Heart left ventricle (tissue), 13 donors: Measurements from ENCODE around the gene PTPN1.

Experiments used
- CTCF ChIP-seq, 12 donors: fragments of 200-600 bp; sonication (generic) in 4 of 12; IDR thresholded peaks; one replicate each; pipeline versions ENCODE4 v1.5.0 to v1.8.0; 2018 to 2022; ENCODE audit warnings: antibody characterized with exemption in 12 of 12, mild to moderate bottlenecking in 5 of 12
- POLR2A ChIP-seq, 2 donors: fragments of 450-650 bp; IDR thresholded peaks; one replicate each; pipeline ENCODE4 v1.6.1; 2017; ENCODE audit warnings: antibody characterized with exemption in 2 of 2, mild to moderate bottlenecking in 2 of 2, moderate library complexity in 2 of 2
- donor health status: ischemic (EF 13 %, LVEDD 7.1; RV severe dilation, severe dysfunction).
- donor health status: DM: no; HTN: yes; CAD: no.
- donor health status: DM: no; HTN: no; CAD: no.
- donor health status: ischemic (EF 25% LVEDD 6.9; RV normal size, moderate dysfunction).
- donor health status: ischemic (EF 25% LVEDD 5.7; RV mildly dilated, moderate dysfunction).
- donor health status: ischemic (EF 35%, LVEDD 5.7; RV mildly dilated, moderate dysfunction).
- donor health status: nonischemic (EF 11% LVEDD 7.7; RV severe dilation, severe dysfunction).
- donor health status: DM: yes; HTN: yes; CAD: no.
- donor health status: PGD.
- donor health status: ischemic (EF 29% LVEDD 5.4; RV normal size, mild dysfunction).
- donor health status: nonischemic (EF 23%, LVEDD 6.1; RV moderate dilation, normal function).

GRCh38 chr20:50522053-50522674, 12.0 kb downstream of the PTPN1 start:
- TF ChIP-seq CTCF (IDR thresholded peaks at IDR 0.05) (no peak), POLR2A (IDR thresholded peaks at IDR 0.05) (no peak)
